ENCODE data around the gene LAPTM5.

Gene LAPTM5

DNA sequence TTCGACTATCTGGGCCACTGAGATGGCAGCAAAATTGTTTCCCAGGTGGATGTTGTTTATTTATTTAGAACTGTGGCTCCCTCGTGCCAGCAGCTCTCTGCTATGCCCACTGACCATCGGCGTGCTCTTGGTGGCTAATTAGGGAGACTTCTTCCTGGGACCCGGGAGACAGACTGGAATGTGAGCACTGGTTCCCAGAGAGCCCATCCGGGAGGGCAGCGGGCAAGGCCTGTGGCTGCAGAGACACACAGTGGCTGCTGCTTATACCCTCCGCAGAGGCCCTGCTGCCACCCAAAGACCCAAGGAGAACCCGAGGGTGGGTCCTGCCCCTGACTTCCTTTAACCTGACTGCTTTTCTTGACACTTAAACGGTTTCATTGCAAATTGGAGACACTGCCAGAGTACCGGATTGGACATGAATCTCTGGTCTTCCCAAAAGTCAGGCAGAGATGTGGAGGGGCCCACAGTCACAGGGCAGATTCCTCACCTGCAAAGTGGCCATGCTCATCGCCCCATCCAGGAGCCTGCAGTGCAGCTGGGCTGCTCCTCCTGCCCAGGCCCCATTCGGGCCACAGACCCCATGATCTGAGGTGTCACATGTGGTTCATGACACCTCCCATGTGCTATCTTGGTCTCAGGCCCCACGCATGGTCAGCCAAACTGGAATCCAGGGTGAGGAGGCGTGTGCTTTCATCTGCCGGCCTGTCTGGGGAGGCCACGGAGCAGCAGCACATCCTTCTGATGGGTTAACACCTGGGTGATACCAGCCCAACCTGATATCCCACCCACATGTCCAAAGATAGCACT is 28.5 kb downstream of the LAPTM5 start:
- DNase-seq (ENCODE audit: low read depth in 2 of 2), result no peak

GRCh38 chr1:30728340-30728739 is 29.2 kb downstream of the LAPTM5 start:
- no peak for DNase-seq (ENCODE audit: low read depth in 2 of 2)

GRCh38 chr1:30727824-30728223 is 29.8 kb downstream of the LAPTM5 start:
- no peak for DNase-seq (ENCODE audit: low read depth in 2 of 2)

- no peak for DNase-seq (ENCODE audit: low read depth in 2 of 2)
These were observed 30.5 kb downstream of the LAPTM5 start for GRCh38 chr1:30726773-30727684.

GRCh38 chr1:30726236-30726635 is 31.3 kb downstream of the LAPTM5 start:
- DNase-seq (ENCODE audit: low read depth in 2 of 2), result no peak

GRCh38 chr1:30725450-30726095 is 32.0 kb downstream of the LAPTM5 start:
- DNase-seq (ENCODE audit: low read depth in 2 of 2), result no peak

DNA sequence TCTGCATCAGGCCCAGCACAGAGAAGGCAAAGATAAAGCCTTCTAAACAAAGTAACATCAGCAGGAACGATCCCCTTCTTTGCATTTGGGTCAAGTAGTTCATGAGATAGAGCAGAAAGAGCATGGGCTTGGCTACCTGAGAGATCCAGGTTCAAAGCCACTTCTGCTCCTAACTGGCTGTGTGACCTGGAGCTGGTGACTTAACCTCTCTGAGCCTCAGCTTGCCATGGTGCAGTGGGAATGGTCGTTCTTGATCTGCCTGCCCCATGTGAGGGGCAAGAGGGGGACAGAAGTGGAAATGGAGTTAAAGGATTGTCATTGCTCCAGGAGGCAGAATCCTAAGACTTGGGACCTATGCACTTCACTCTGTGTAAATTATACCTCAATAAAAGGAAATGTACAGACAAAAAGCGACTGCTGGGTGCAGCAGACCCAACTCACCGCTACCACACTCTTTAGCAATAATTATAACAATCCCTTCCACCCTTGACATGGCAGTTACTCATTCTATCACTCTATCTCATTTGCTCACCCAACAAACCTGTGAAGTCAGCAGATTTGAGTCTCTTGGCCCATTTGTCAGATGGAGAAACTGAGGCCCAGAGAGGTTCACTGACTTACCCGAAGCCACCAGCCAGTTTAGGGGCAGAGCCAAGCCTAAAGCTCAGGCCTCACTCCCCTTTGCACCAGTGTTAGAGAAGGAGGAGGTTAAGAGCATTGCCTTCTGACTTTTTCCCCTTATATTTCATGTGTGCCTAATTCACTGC is 32.7 kb downstream of the LAPTM5 start:
- no peak for DNase-seq (ENCODE audit: low read depth in 2 of 2)

DNA sequence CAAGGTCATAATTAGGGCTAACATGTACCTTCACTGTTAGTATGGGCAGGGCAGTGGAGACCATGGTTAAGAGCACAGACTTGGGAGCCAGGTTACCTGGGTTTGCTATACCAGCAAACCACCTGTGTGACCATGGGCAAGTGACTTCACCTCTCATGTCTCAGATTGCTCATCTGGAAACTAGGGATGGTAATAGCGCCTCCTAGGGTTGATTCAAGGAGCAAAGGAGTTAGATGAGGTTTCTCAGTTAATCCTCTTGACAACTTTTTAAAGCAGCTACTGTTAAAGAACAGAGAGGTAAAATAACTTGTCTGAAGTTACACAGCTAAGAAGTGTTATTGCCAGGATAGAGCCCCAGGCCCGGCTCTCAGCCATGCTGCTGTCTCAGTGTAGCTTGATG is 33.4 kb downstream of the LAPTM5 start:
- DNase-seq (ENCODE audit: low read depth in 2 of 2), result no peak

DNA sequence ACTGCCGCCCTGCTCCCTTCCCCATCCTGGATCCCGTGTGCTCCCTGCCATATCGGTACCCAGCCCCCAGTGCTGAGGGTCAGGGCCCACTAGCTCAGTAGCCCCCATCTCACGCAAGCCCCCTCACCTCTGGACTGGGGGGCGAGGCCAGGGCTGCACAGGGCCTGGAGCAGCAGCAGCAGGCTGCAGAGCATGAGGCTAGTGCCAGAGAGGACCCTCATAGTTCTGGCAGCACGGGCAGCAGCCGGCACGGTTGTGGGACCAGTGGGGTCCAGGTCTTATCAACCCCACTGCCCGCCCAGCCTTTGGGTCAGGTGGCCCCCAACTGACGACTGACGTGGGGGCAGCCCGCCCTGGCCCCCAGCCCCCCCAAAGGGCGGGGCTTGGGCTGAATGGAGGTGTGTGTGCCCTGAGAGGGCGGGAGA is 34.2 kb downstream of the LAPTM5 start, which contains the start of gene MATN1:
TSS of gene MATN1 (minus strand) at position 255 of the 425 bp plus-strand sequence. CDS start at position 221, 34 bp downstream.
- DNase-seq (ENCODE audit: low read depth in 2 of 2), result no peak

- no peak for DNase-seq (ENCODE audit: low read depth in 2 of 2)
These were observed 35.6 kb downstream of the LAPTM5 start for GRCh38 chr1:30721812-30722537.

GRCh38 chr1:30721341-30721793 is 36.2 kb downstream of the LAPTM5 start:
- DNase-seq (ENCODE audit: low read depth in 2 of 2), result no peak

- no peak for DNase-seq (ENCODE audit: low read depth in 2 of 2)
These were observed 37.0 kb downstream of the LAPTM5 start for GRCh38 chr1:30720271-30721223.

GRCh38 chr1:30719406-30720270 is 37.9 kb downstream of the LAPTM5 start:
- DNase-seq (ENCODE audit: low read depth in 2 of 2), result no peak

GRCh38 chr1:30718636-30719405 is 38.8 kb downstream of the LAPTM5 start:
- DNase-seq (ENCODE audit: low read depth in 2 of 2), result peak; percentile 94 to 95

DNA sequence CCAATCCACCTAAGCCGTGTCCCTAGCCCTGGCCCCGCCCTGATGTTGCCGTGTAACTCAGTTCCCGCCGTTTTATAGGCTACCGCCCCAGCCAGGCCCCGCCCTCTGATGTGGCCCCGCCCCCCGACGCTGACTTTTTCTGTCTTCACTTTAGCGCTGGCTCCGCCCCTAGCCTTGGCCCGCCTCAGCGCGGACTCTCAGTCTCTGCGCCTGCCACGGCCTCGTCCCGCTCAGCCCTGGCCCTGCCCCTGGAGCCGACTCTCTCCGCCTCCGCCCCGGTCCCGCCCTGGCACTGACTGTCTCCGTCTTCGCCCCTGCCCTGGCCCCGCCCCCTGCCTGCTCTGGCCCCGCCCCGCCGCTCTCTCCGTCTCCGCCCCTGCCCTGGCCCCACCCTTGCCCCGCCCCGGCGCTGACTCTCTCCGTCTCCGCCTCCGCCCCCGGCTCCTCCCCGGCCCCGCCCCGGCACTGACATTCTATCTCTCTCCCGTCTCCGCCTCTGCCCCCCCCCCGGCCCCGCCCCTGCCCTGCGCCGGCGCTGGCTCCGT is 39.4 kb downstream of the LAPTM5 start:
- peak; percentile 96 for DNase-seq (ENCODE audit: low read depth in 2 of 2)

DNA sequence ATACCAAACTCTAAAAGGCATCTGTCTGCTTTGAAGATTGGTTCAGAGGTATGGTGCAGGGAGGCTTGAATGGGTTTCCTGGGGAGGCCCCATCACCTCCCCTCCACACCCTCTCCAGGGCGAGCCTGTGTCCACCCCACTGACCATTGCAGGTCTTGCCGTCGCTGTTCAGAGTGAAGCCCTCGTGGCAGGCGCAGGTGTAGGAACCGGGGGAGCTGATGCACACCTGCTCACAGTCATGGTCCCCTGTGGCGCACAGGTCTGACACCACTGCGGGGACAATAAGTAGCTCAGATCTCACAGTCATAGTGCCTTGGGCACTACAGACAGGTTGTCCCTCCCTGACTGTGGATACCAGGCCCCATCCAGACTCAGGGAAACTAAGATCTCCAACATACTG is 40.9 kb downstream of the LAPTM5 start:
- no peak for DNase-seq (ENCODE audit: low read depth in 2 of 2)

GRCh38 chr1:30715886-30716285 is 41.7 kb downstream of the LAPTM5 start:
- no peak for DNase-seq (ENCODE audit: low read depth in 2 of 2)
